ENCODE measurements around the gene COPB2. TPM values are rescaled to one million over a fixed set of nuclear protein-coding genes. Genes with fewer than 3 reads are reported as not detected.

The COPB2 gene
- total RNA-seq, 4 donors from 2014 or later: 106 to 202 (median 137) TPM

DNA sequence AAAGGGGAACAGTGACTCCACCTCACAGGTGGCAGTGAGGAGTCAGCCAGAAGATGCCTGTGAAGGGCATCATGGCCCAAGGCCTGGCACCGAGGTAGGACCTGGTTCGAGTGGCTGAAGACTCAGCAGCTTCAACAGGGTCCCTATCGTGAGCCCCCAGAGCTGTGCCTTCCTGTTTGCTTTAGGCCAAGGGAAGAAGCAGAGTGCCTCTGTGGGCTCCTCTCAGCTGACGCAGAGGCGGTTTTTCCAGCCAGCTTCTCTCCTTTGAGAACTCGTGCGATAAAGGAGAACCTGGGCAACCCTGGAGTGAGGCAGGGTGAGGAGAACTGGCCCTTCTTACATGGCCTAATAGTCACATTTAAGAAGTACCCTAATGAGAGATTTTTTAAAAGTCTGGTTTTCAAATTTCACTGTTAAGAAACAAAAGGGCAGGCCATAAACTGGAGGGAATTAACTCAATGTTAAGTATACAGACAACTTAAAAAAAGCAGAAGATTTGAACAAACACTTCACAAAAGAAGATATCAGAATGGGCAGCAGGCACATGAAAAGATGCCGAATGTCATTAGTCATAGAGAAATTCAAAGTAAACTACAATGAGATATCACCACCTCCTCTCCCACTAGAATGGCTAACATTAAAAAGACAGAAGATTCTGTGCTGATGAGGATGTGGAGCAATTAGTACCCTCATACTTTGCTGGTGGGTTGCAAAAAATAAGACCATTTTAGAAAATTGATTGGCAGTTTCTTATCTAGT is 68.7 kb downstream of the COPB2 start:
- DNase-seq: no peak
- TF ChIP-seq, protein P1, sequence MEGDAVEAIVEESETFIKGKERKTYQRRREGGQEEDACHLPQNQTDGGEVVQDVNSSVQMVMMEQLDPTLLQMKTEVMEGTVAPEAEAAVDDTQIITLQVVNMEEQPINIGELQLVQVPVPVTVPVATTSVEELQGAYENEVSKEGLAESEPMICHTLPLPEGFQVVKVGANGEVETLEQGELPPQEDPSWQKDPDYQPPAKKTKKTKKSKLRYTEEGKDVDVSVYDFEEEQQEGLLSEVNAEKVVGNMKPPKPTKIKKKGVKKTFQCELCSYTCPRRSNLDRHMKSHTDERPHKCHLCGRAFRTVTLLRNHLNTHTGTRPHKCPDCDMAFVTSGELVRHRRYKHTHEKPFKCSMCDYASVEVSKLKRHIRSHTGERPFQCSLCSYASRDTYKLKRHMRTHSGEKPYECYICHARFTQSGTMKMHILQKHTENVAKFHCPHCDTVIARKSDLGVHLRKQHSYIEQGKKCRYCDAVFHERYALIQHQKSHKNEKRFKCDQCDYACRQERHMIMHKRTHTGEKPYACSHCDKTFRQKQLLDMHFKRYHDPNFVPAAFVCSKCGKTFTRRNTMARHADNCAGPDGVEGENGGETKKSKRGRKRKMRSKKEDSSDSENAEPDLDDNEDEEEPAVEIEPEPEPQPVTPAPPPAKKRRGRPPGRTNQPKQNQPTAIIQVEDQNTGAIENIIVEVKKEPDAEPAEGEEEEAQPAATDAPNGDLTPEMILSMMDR (IDR thresholded peaks at IDR 0.05): no peak
- no peak for TF ChIP-seq POLR2A (IDR thresholded peaks at IDR 0.05)
- WGBS, 2 donors: 67 to 76% methylated on average over 8 of the region's 8 CpGs
- no peaks in the 10 kb centered on the region for H3K27me3 ChIP-seq
- no peak overlapping the region for H3K4me3 ChIP-seq (replicated peaks in 1 of 3)
- H3K4me1 ChIP-seq: no peaks in the 10 kb centered on the region
- intact Hi-C loops (cut with DNase I): no loop called here
- no peak overlapping the region for H3K27ac ChIP-seq
- H3K9me3 ChIP-seq: no peaks in the 10 kb centered on the region
- H3K36me3 ChIP-seq: no peaks in the 10 kb centered on the region

DNA sequence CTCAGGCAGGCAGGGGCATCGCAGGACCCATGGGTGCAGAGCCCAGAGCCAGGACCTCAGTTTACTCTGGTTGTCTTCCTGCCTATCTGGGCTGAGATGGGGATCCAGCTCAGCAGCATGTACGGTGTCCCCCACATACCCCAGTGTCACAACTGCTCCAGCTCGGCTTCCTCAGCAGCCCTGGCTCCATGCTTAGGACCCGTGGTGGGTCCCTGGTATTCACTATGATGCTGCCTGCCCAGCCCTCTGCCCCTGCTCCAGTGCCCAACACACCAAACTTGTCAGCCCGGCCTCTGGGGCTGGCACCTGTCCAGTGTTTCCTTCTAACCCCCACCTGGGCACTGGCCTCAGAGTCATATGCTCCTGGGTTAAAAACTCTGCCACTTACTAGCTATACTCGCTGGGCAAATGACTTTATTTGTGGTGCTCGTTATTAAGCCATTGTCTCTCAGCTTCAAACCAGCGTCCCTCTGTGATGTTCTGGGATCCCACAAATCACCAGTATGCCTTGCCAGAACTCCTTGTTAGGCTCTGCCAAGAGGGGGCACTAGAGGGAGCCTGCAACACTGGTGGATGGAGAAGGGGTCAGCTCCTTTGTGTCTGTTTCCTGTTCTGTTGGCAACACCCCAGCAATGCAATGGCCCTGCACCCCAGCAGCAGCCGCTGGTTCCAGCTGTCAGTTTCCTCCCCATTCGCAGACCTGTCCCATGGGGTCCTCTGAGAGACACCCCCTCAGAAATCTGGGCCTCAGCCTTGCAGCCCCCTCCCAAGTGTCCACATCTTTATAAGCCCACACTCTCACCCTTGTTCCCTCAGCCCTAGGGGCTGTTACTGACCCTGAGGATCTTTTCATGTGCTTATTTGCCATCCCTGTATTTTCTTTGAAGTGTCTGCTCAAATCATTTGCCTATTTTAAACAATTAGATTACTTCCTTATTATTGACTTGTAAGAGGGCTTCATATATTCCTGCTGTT is 69.7 kb downstream of the COPB2 start:
- 53 to 67% methylated on average over 8 to 9 of the region's 10 CpGs for WGBS, 2 donors
- no peak for TF ChIP-seq POLR2A (IDR thresholded peaks at IDR 0.05)
- TF ChIP-seq, protein P1 (IDR thresholded peaks at IDR 0.05): no peak
- Histone ChIP-seq H3K4me3 (replicated peaks in 1 of 3) (no peak overlapping the region), H3K27me3 (no peaks in the 10 kb centered on the region), H3K4me1 (no peaks in the 10 kb centered on the region), H3K27ac (no peak overlapping the region), H3K36me3 (no peaks in the 10 kb centered on the region), H3K9me3 (no peaks in the 10 kb centered on the region)
- DNase-seq: peak in 1 of 2 donors; percentile 6
- intact Hi-C loops (cut with DNase I): no loop called here

- intact Hi-C loops (cut with DNase I): no loop called here
- 89 to 90% methylated on average over 6 of the region's 6 CpGs for WGBS, 2 donors
These were observed 70.6 kb downstream of the COPB2 start for GRCh38 chr3:139318826-139319225.

GRCh38 chr3:139318431-139318816 is 71.0 kb downstream of the COPB2 start:
- no peaks in the 10 kb centered on the region for H3K9me3 ChIP-seq
- H3K27me3 ChIP-seq: no peaks in the 10 kb centered on the region
- no peaks in the 10 kb centered on the region for H3K36me3 ChIP-seq
- WGBS, 2 donors: 7% methylated on average over 3 of the region's 3 CpGs
- DNase-seq: peak; percentile 39 to 43
- no peaks in the 10 kb centered on the region for H3K4me1 ChIP-seq
- intact Hi-C loops (cut with DNase I): no loop called here
- TF ChIP-seq, protein P1 (IDR thresholded peaks at IDR 0.05): no peak
- TF ChIP-seq POLR2A (IDR thresholded peaks at IDR 0.05): no peak
- H3K4me3 ChIP-seq (replicated peaks in 1 of 3): no peak overlapping the region
- H3K27ac ChIP-seq: no peak overlapping the region

More at GRCh38 chr3:139318826-139319225, 70.6 kb downstream of the COPB2 start:
- Histone ChIP-seq H3K4me3 (replicated peaks in 1 of 3) (no peak overlapping the region), H3K27ac (no peak overlapping the region), H3K36me3 (no peaks in the 10 kb centered on the region), H3K4me1 (no peaks in the 10 kb centered on the region), H3K27me3 (no peaks in the 10 kb centered on the region), H3K9me3 (no peaks in the 10 kb centered on the region)
- TF ChIP-seq POLR2A (IDR thresholded peaks at IDR 0.05): no peak
- TF ChIP-seq, protein P1 (IDR thresholded peaks at IDR 0.05): no peak
- no peak for DNase-seq

Data from thyroid gland (tissue), 4 donors.